HL-60 (cell line): ENCODE results near the gene CEP112.

Source experiments
- DNase-seq, 2 experiments: peaks; one replicate each; pipeline ENCODE4 v3.0.0-alpha.2; 2010 to 2020; ENCODE audit warnings: low read depth in 1 of 2, low spot score in 1 of 2
- H3K27ac ChIP-seq: fragments of 250-450 bp; sonication (Bioruptor Pico); replicated peaks from 2 replicates; pipeline ENCODE4 v1.5.1; 2020; ENCODE audit warnings: mild to moderate bottlenecking, moderate library complexity
- H3K27me3 ChIP-seq: fragments of 250-450 bp; sonication (Bioruptor Pico); 2 replicates; pipeline ENCODE4 v1.5.1; 2021; ENCODE audit warnings: mild to moderate bottlenecking, moderate library complexity; ENCODE audit not compliant: insufficient read depth, poor library complexity, severe bottlenecking
- H3K4me3 ChIP-seq: replicated peaks from 2 replicates; pipeline ENCODE4 v1.5.1; 2011; ENCODE audit warnings: mild to moderate bottlenecking, control low read depth, low read length; ENCODE audit not compliant: insufficient read depth
- CTCF ChIP-seq: IDR thresholded peaks from one replicate; pipeline ENCODE4 v1.5.1; 2011; ENCODE audit warnings: low read length, control low read depth, inconsistent platforms; ENCODE audit not compliant: insufficient read depth
- GABPA ChIP-seq: IDR thresholded peaks from 2 replicates; pipeline ENCODE4 v1.6.1; 2012; ENCODE audit warnings: low read depth
- POLR2AphosphoS5 ChIP-seq: IDR thresholded peaks from 2 replicates; pipeline ENCODE4 v1.6.1; 2012; ENCODE audit warnings: low read depth
- SPI1 ChIP-seq: IDR thresholded peaks from 2 replicates; pipeline ENCODE4 v1.6.1; 2012; ENCODE audit warnings: low read depth, mild to moderate bottlenecking, borderline replicate concordance
- TF ChIP-seq, protein P1 (sequence below): IDR thresholded peaks from 2 replicates; pipeline ENCODE4 v1.6.1; 2012; ENCODE audit warnings: low read depth; ENCODE audit not compliant: insufficient replicate concordance

Gene CEP112

GRCh38 chr17:65633146-65633881 lies 558.6 kb downstream of the CEP112 start:
- no peak for DNase-seq
- TF ChIP-seq GABPA, result no peak
- TF ChIP-seq, protein P1, sequence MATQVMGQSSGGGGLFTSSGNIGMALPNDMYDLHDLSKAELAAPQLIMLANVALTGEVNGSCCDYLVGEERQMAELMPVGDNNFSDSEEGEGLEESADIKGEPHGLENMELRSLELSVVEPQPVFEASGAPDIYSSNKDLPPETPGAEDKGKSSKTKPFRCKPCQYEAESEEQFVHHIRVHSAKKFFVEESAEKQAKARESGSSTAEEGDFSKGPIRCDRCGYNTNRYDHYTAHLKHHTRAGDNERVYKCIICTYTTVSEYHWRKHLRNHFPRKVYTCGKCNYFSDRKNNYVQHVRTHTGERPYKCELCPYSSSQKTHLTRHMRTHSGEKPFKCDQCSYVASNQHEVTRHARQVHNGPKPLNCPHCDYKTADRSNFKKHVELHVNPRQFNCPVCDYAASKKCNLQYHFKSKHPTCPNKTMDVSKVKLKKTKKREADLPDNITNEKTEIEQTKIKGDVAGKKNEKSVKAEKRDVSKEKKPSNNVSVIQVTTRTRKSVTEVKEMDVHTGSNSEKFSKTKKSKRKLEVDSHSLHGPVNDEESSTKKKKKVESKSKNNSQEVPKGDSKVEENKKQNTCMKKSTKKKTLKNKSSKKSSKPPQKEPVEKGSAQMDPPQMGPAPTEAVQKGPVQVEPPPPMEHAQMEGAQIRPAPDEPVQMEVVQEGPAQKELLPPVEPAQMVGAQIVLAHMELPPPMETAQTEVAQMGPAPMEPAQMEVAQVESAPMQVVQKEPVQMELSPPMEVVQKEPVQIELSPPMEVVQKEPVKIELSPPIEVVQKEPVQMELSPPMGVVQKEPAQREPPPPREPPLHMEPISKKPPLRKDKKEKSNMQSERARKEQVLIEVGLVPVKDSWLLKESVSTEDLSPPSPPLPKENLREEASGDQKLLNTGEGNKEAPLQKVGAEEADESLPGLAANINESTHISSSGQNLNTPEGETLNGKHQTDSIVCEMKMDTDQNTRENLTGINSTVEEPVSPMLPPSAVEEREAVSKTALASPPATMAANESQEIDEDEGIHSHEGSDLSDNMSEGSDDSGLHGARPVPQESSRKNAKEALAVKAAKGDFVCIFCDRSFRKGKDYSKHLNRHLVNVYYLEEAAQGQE, result no peak
- Histone ChIP-seq H3K4me3 (no peak overlapping the region), H3K27ac (no peak overlapping the region), H3K27me3 (peaks cover 4% of the 10 kb centered on the region)

- TF ChIP-seq, protein P1, result no peak
- TF ChIP-seq POLR2AphosphoS5 (no peak), CTCF (no peak), SPI1 (no peak), GABPA (no peak)
- peaks cover 4% of the 10 kb centered on the region for H3K27me3 ChIP-seq
- DNase-seq, result no peak
- H3K27ac ChIP-seq, result no peak overlapping the region
- H3K4me3 ChIP-seq, result no peak overlapping the region
Measured at GRCh38 chr17:65630502-65630901, 561.4 kb downstream of the CEP112 start.

GRCh38 chr17:65629234-65629690 lies 562.7 kb downstream of the CEP112 start:
- Histone ChIP-seq H3K27me3 (peaks cover 4% of the 10 kb centered on the region), H3K4me3 (no peak overlapping the region), H3K27ac (no peak overlapping the region)
- no peak for DNase-seq
- TF ChIP-seq GABPA (no peak), SPI1 (no peak)
- TF ChIP-seq, protein P1, result no peak

GRCh38 chr17:65628644-65629036 lies 563.3 kb downstream of the CEP112 start:
- TF ChIP-seq CTCF, result no peak
- no peak for TF ChIP-seq SPI1
- no peak for TF ChIP-seq GABPA
- TF ChIP-seq POLR2AphosphoS5, result no peak
- TF ChIP-seq, protein P1, result no peak
- H3K4me3 ChIP-seq, result no peak overlapping the region
- H3K27ac ChIP-seq, result no peak overlapping the region
- no peak for DNase-seq
- no peaks in the 10 kb centered on the region for H3K27me3 ChIP-seq
